HG03097 (cell line): ENCODE data around the gene AMN1.
"Not testable (repeated sequence)": the region's sequence is repeated elsewhere in the genome, so short reads cannot be mapped to it uniquely, and the experiment has no call there.

Experiments
- ATAC-seq: cut with Tn5 transposase; IDR thresholded peaks from one replicate; pipeline ENCODE4 v1.9.1; 2021; ENCODE audit not compliant: unreplicated experiment, low FRiP score

AMN1 gene

DNA sequence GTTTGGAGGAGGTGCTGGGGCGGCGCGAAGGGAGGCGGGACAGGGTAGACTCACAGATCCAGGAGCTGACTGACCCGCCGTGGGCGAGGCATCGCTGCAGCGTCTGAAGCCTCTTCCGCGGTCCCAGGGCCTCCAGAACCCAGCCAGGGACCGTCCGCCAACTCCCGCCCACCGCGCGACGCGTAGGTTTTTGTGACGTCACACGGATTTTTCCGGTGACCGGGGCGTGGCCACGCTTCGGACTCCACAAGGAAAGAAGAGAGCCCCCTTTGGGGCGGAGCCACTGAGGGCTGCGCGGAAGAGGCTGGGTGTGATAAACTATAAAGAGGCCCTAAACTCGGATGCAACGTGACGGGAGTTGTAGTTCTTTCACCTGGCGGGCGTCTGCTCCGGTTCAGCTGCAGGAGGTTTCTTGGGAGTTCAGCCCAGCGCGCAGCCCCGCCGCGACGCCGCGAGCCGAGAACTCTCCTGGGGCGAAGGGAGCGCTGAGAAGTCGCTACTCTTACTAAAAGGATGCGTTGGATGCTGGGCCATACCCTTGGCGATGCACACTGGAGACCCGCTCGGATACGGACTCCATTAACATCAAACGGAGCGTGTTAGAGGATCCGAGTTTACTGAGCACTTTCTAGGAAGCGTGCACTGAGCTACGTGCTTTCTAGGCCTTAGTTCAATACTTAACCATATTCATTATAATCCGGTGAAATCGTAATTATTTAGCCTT lies at the start of gene AMN1:
TSS of gene AMN1 (minus strand) at position 105 of the 724 bp plus-strand sequence. CDS start at position 92, 13 bp downstream.
- peak; percentile 95 for ATAC-seq

DNA sequence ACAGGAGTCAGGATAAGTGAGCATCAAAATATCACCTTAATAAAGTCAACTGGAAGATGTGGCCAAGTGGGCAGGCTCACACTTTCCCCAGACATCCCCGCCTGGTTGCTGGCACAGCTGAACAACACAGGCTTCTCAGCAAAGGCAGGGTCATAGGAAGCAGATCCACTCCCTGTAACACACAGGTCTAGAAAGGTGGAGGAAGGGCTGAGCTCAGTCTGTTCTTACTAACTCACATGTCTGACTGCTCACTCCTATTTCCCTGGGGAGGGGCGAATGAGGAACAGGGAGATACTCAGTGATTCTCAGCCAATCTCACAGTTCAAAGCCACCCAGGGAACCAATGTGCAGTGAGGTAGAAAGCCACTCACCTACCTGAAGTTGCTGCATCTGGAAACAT lies 45.0 kb upstream of the AMN1 start:
- no peak for ATAC-seq

DNA sequence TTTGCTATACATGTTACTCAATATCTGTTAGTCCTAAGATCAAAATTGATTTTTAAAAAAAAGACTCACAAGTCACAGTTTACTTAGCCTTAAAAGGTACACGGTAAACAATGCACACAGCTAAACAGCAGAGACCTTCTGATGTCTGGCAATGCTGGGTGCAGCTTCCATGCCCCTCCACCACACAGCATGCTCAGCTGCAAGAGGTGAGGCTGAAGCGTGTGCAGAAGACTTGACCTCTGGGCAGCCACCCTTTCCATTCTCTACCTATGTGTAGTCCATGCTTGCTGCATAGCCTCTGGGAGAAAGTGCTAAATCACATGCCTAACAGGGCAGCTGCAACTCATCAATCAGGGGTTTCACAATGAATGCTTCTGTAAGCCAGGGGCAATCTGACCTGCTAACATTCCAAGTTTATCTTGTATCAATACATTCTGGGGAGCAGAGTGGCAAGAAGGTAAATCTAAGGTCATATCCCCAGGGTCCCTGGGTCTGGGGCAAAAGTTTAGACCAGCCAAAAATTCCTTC lies 44.5 kb upstream of the AMN1 start:
- no peak for ATAC-seq

DNA sequence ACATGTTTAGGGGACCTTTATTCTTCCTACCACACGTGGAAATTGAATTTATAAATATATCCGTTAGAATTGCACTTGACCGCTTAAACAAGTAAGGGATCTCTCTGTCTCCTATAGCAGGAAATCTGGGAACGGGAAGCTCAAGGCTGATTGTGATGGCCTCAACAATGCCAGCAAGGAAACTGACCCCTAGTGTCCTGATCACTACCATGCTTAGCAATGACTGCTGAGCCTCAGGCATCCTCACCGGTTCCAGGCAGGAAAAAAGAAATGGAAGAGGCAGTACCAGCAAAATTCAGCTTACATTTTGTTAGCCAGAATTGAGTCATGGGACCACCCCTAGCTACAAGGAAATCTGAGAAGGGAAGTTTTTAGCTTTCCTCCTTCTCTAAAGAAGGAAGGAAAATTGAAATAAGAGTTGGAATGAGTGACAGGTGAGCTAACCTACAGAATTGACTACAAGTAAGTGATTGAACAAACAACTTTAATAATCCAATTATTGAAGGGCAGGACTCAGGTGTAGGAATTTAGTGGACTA lies 43.9 kb upstream of the AMN1 start:
- ATAC-seq, result no peak

DNA sequence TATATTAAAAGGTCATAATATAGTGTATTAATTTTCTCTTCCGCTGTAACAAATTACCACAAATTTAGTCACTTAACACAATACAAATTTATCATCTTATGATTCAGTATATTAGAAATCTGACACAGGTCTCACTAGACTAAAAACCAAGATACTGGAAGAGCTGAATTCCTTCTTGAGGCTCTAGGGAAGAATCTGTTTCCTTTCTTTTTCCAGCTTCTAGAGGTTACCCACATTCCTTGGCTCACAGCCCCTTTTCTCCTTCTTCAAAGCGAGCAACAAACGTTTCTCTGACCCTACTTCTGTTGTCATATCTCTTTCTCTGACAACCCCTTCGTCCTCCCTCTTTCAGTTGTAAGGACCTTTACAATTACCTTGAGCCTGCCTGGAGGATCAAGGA lies 43.4 kb upstream of the AMN1 start:
- no peak for ATAC-seq

DNA sequence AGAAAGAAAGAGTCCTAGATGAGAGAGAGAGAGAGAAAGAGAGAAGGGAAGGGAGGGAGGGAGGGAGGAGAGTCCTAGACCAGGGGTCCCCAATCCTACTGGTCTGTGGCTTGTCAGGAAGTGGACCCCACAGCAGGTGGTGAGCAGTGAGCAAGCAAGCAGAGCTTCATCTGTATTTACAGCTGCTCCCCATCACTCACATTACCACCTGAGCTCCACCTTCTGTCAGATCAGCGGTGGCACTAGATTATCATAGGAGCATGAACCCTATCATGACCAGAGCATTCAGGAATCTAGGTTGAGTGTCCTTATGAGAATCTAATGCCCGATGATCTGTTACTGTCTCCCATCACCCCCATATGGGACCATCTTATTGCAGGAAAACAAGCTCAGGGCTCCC lies 39.2 kb upstream of the AMN1 start:
- no peak for ATAC-seq

DNA sequence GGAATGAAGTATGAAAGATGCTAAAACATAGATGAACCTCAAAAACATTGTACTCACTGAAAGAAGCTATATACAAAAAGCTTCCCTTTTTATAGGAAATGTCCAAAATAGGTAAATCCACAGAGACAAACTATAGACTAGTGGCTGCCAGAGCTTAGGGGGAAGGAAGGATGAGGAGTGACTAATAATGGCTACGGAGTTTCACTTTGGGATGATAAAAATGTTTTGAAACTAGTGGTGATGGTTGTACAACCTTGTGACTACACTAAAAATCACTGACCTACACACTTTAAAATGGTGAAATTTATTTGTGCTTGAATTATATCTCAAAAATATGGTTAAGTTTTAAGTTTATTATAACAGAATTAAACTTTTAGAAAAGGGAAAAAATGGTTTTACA lies 37.1 kb upstream of the AMN1 start:
- ATAC-seq, result no peak

DNA sequence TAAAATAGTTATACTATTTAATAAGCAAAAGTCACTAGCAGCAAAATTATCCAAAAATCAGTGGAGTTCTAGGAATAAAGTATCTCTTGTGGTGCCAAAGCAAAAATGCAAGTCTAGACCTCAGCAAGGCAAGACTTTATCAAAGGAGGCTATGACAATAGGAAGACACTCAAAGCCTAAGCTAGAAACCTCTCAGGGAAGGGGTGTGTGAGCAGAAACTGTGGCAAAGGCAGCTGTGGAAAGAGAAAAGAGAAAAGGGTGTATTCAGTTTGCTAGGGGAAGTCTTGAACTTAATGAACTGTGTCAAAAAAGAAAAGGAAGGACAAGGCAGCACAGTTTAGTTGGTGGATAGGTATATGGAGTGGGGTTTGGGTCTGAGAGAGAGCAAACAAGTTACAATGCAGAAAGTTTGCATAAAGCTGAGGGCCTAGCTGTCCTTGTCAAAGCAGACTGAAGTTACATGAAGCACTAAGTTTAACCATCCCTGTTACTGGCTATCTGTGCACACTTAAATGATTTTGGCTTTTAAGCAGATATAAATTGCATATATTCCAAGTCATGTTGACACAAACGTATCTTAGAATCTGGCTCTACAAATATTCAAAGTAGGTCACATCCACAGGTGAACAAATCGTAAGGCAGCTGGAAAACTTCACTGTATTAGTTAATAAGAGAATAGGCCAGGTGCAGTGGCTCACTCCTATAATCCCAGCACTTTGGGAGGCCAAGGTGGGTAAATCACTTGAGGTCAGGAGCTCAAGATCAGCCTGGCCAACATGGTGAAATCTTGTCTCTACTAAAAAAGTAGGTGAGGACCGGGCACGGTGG lies 31.0 kb upstream of the AMN1 start:
- no peak for ATAC-seq

DNA sequence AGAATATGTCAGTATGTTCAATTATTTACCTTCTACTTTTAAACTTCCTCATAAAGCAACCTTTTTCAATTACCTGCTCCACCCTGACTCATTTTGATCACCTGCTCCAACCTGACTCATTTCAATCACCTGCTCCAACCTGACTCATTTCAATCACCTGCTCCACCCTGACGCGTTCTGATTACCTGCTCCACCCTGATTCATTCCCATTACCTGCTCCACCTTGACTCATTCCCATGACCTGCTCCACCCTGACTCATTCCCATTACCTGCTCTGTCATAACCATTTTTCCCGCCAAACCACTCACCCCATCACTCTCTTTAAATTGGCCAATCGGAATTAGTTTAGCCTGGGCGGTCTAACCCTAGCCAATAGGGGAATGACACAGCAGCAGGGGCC lies 29.5 kb upstream of the AMN1 start:
- not testable (repeated sequence) for ATAC-seq

DNA sequence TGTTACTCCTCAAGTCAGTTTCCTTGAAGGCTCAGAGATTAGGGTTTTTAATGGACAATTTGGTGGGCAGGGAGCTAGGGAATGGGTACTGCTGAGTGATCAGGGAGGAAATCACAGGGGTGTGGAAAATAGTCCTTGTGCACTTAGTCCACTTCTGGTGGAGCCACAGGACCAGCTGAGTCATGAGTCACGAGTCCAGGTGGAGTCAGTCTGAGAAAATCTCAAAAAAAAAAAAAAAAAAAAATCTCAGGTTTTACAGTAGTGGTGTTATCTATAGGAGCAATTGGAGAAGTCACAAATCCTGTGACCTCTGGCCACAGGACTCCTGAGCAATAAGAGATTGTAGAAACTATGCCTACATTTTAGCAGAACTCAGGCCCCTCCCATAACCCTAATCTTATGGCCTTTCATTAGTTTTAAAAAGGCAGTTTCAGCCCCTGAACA lies 28.2 kb upstream of the AMN1 start:
- no peak for ATAC-seq

DNA sequence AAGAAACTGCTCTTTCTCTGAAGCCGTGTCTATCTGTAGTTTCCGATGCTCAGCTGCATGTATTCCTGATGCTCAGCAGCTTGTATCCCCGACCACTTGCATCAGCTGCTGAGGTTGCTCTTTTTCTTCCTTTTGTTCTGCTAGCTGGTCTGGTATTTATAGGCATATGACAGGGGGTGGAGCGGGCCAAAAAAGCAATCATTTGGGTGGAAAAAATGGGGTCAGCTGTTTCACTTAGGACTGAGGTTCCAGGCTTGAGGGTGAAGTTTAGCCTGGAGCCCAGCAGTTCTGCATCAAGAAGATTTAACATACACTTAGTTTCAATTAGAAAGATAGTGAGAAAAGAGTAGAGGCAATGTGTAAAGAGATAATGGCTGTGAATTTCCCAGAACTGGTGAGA lies 23.6 kb upstream of the AMN1 start:
- ATAC-seq, result no peak

DNA sequence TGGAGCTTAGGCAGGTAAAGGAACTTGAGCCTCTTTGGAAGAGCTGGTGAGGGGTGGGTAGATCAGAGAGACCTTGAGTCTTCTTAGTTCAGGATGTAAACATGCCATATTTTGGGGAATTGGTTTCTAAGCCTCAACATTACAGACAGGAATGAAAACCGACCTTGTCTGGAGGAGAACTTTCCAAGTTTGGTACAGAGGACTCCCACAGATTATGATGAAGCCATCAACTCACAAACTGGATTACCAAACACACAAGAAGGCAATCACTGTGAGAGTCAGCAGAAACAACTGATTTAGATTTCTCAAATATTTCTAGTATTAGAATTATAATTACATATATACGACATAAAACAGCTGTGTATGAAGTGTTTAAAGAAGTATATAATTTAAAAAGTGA lies 22.3 kb upstream of the AMN1 start:
- no peak for ATAC-seq

DNA sequence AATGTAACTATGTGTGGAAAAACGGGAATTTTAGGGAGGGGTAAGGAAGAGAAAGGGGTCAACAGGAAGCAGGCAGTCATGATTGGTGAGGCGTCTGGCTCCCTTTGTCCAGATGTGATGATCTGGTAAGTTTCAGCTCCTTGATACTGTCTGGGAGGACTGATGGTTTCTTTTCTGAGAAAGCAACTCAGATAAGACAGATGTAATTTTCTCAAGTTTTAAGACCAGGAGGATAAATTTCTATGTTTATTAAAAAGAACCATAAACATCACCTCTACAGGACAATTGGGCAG lies 21.9 kb upstream of the AMN1 start:
- ATAC-seq, result no peak

DNA sequence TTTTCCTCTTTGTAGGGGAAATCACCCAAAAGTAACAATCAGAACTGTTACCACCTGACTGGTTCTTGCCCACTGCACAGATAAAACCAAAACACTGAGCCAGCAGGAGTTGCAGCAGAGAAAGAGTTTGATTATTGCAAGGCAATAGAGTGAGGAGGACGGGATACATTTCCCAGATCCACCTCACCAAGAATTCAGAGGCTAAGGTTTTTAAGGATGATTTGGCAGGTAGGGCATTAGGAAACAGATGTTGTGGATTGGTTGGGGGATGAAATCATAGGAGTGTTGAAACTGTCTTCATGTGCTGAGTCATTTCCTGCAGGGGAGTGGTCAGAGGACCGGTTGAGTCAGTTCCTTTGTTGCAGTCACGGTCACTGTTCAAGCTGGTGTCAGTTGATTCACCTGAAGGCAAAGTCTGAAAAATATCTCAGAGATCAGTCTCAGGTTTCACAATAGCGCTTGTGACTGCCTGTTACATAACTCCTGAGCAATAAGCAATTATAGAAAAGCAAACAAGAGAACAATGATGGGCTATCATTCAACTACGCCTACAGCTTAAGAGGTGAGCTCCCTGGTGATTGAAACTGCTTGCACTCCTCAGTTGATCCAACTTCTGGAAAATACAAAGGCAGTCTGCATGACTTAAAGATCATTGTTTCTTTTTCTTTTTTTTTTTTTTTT lies 20.3 kb upstream of the AMN1 start:
- peak; percentile 79 for ATAC-seq

DNA sequence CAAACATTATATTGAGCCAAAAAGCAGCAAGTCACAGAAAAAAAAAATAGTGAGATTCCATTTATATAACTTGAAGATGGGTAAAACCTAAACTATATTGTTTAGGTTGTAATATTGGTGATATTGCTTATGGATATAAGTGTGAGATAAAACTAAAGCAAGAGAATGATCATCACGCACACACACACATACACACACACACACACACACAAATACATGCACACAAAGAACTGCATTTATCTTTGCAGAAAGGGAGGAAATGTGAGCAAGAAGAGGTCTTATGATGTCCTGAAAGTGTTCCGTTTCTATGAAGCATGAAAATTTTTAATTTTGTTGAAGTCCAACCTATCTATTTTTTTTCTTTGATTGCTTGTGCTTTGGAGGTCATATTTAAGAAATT lies 16.4 kb upstream of the AMN1 start:
- no peak for ATAC-seq

DNA sequence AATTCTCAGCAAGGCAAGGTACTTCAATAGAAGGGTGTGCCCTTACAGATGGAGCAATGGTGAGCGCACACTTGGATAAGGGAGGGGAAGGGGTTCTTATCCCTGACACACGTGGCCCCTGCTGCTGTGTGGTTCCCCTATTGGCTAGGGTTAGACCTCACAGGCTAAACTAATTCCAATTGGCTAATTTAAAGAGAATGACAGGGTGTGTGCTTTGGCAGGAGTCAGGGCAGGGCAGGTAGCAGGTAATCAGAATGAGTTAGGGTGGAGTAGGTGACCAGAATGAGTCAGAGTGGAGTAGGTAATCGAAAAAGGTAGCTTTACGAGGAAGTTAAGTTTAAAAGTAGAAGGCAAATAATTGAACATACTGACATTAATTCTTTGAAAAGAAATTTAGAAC lies 15.5 kb upstream of the AMN1 start:
- not testable (repeated sequence) for ATAC-seq

DNA sequence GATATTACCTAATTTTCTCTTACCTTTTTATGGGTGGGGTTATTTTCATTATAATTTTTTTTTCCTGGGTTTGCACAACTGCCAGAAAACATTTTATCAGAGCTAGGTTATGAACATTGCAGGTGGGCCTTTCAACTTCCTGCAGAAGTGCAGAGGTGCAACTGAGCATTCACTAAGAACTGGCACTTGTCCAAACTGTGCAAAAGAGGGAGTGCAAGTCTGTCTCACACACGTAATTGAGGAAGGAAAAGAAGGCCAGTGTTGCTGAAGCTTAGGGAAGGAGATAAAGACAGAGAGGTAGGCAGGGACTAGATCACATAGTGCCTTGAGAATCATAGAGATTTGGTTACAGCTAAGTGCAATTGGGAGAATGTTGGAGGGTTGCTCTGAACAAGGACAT lies 14.1 kb upstream of the AMN1 start:
- ATAC-seq, result no peak

DNA sequence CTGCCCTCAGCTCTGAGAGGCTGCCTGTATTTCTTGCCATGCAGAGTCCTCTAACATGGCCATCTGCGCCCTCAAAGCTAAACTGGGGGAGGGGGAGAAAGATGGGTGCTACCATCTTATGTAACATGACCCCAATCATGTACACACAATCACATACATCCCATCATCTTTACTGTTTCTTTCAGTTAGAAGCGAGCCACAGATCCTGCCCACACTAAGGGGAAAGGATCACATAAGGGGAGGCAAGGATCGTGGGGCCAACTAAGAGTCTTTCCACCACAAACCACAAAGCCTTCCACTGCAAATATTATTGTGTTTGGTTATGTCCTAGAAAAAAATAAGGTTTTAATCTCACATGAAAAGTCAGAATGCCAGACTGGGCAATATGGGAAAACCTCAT lies 11.8 kb upstream of the AMN1 start:
- ATAC-seq, result no peak

DNA sequence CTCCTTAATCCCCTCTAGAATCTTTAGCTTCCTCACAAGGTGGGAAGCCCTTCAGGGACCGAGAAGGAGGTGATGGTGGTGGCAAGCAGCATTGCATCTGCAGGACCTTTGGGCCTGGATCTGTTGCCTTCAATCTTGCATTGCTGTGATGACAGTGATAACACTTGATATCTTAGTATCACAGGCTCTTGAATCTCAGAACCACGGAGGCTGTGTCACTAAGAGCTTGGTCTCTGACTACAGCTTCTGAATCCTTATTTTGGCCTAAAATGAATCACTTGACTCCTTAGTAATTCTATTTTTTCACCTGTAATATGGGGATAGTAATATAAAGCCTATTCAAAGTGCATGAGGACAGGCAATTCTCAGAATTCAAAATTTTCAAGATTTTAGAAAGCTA lies 8.9 kb upstream of the AMN1 start:
- no peak for ATAC-seq

DNA sequence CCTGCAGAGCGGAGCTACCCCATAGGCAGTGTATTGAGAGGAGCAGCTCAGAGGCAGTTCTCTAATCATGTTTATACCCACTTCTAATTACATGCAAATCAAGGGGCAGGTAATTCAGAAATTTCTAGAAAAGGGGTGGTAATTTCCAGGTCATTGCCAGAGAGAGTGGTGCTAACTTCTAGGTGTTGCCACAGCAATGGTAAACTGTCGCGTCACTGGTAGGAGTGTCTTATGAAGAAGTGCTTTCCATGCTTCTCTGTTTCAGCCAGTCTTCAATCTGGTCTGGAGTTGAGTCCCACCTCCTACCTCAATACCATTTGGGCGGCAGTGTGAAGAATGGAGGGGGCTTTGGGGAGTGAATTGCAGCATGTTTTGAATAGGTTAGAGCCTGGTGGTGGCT lies 8.5 kb upstream of the AMN1 start:
- ATAC-seq, result no peak

DNA sequence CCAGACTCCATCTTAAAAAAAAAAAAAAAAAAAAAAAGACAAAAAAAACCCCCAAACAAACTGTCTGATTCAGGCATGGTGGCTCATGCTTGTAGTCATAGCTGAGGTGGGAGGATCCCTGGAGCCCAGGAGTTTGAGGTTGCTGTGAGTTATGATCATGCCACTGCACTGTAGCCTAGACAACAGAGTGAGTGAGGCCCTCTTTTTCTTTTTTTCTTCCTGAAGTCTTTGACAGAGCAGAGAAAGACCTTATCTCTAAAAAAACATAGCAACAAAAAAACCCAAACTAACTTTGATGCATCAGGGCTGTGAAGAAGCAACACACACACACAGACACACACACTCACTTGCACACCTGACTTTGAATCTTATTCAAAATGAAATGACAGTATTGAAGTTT lies 7.7 kb upstream of the AMN1 start:
- ATAC-seq, result no peak
